WERI-Rb-1 (cell line): ENCODE measurements around the gene UBE2QL1.

Experiments used
- DNase-seq: peaks from one replicate; pipeline ENCODE4 v3.0.0-alpha.2; 2020
- H3K27ac ChIP-seq: fragments of 250-450 bp; sonication (Bioruptor Pico); 2 replicates; pipeline ENCODE4 v1.5.1; 2020; ENCODE audit warnings: mild to moderate bottlenecking, moderate library complexity
- H3K27me3 ChIP-seq: fragments of 250-450 bp; sonication (Bioruptor Pico); 2 replicates; pipeline ENCODE4 v1.5.1; 2021; ENCODE audit warnings: mild to moderate bottlenecking, low read depth, moderate library complexity; ENCODE audit not compliant: insufficient read depth, severe bottlenecking
- H3K36me3 ChIP-seq: fragments of 250-450 bp; sonication (Bioruptor Pico); 2 replicates; pipeline ENCODE4 v1.5.1; 2020; ENCODE audit warnings: mild to moderate bottlenecking, moderate library complexity
- H3K4me3 ChIP-seq: 2 replicates; pipeline ENCODE4 v1.5.1; 2011; ENCODE audit warnings: low read depth, mild to moderate bottlenecking, control low read depth, low read length
- H3K9me3 ChIP-seq: fragments of 250-450 bp; sonication (Bioruptor Pico); 2 replicates; pipeline ENCODE4 v1.5.1; 2021; ENCODE audit warnings: mild to moderate bottlenecking, moderate library complexity; ENCODE audit not compliant: severe bottlenecking
- CTCF ChIP-seq: IDR thresholded peaks from 2 replicates; pipeline ENCODE4 v1.5.1; 2011; ENCODE audit warnings: low read depth, mild to moderate bottlenecking, control low read depth, inconsistent platforms, low read length

Gene UBE2QL1

GRCh38 chr5:6535594-6535993 lies 86.9 kb downstream of the UBE2QL1 start:
- H3K36me3 ChIP-seq, result no peaks in the 10 kb centered on the region
- no peaks in the 10 kb centered on the region for H3K9me3 ChIP-seq
- H3K27ac ChIP-seq, result no peak overlapping the region
- no peak for DNase-seq
- H3K27me3 ChIP-seq, result peaks cover 20% of the 10 kb centered on the region
- no peak for TF ChIP-seq CTCF
- H3K4me3 ChIP-seq, result no peak overlapping the region

GRCh38 chr5:6539060-6539459 lies 90.4 kb downstream of the UBE2QL1 start:
- Histone ChIP-seq H3K4me3 (no peak overlapping the region), H3K9me3 (peaks cover 2% of the 10 kb centered on the region)
- no peak for TF ChIP-seq CTCF

GRCh38 chr5:6540111-6540827 lies 91.6 kb downstream of the UBE2QL1 start:
- no peak for TF ChIP-seq CTCF
- DNase-seq, result no peak
- H3K9me3 ChIP-seq, result peaks cover 2% of the 10 kb centered on the region

More at GRCh38 chr5:6539060-6539459, 90.4 kb downstream of the UBE2QL1 start:
- Histone ChIP-seq H3K27me3 (peaks cover 33% of the 10 kb centered on the region), H3K36me3 (no peaks in the 10 kb centered on the region), H3K27ac (no peak overlapping the region)
- no peak for DNase-seq

GRCh38 chr5:6541256-6542013 lies 92.8 kb downstream of the UBE2QL1 start:
- Histone ChIP-seq H3K27me3 (peaks cover 45% of the 10 kb centered on the region), H3K36me3 (no peaks in the 10 kb centered on the region), H3K9me3 (peaks cover 2% of the 10 kb centered on the region), H3K27ac (no peak overlapping the region), H3K4me3 (no peak overlapping the region)
- DNase-seq, result no peak
- no peak for TF ChIP-seq CTCF

More at GRCh38 chr5:6540111-6540827, 91.6 kb downstream of the UBE2QL1 start:
- Histone ChIP-seq H3K36me3 (no peaks in the 10 kb centered on the region), H3K27me3 (peaks cover 44% of the 10 kb centered on the region), H3K27ac (no peak overlapping the region), H3K4me3 (no peak overlapping the region)

- no peak overlapping the region for H3K27ac ChIP-seq
- no peak for DNase-seq
- TF ChIP-seq CTCF, result no peak
- H3K9me3 ChIP-seq, result peaks cover 2% of the 10 kb centered on the region
- no peaks in the 10 kb centered on the region for H3K36me3 ChIP-seq
- no peak overlapping the region for H3K4me3 ChIP-seq
- H3K27me3 ChIP-seq, result peaks cover 54% of the 10 kb centered on the region
Measured at GRCh38 chr5:6542421-6543345, 94.0 kb downstream of the UBE2QL1 start.
